Tibial nerve (tissue), 4 donors: Measurements from ENCODE around the gene PTH1R. TPM values are rescaled to one million over a fixed set of nuclear protein-coding genes. Genes with fewer than 3 reads are reported as not detected.

ENCODE experiments used
- DNase-seq, 2 donors: peaks; one replicate each; pipeline ENCODE4 v3.0.0-alpha.2; 2019; ENCODE audit warnings: low spot score in 2 of 2
- H3K27ac ChIP-seq, 4 donors: fragments of 200-600 bp; sonication (generic) in 3 of 4; one replicate each; pipeline ENCODE4 v1.5.1; 2017 to 2019; ENCODE audit warnings: mild to moderate bottlenecking in 1 of 4
- H3K27me3 ChIP-seq, 2 donors: fragments of 200-600 bp; sonication (generic) in 1 of 2; one replicate each; pipeline versions ENCODE4 v1.5.1 to v1.6.0; 2017 to 2019
- H3K36me3 ChIP-seq, 3 donors: fragments of 200-600 bp; sonication (generic); one replicate each; pipeline ENCODE4 v1.5.1; 2018 to 2019
- H3K4me1 ChIP-seq, 4 donors: fragments of 200-600 bp; sonication (generic) in 3 of 4; one replicate each; pipeline ENCODE4 v1.5.1; 2017 to 2019
- H3K4me3 ChIP-seq, 4 donors: fragments of 200-600 bp; sonication (generic) in 3 of 4; one replicate each; pipeline ENCODE4 v1.5.1; 2017 to 2019; ENCODE audit warnings: mild to moderate bottlenecking in 1 of 4, moderate library complexity in 1 of 4
- H3K9me3 ChIP-seq, 4 donors: fragments of 200-600 bp; sonication (generic) in 3 of 4; one replicate each; pipeline ENCODE4 v1.5.1; 2017 to 2019
- CTCF ChIP-seq, 5 experiments: fragments of 200-600 bp in 3 of 5; fragments of 450-650 bp in 2 of 5; sonication (generic) in 3 of 5; IDR thresholded peaks; one replicate each; pipeline ENCODE4 v1.5.1; 2016 to 2019; ENCODE audit warnings: antibody characterized with exemption in 5 of 5, mild to moderate bottlenecking in 3 of 5, moderate library complexity in 2 of 5
- EP300 ChIP-seq, 2 donors: sonication (generic); formaldehyde crosslinking; IDR thresholded peaks; one replicate each; pipeline ENCODE4 v1.6.1; 2017; ENCODE audit warnings: antibody characterized with exemption in 2 of 2, mild to moderate bottlenecking in 1 of 2
- POLR2A ChIP-seq, 2 donors: fragments of 450-650 bp; IDR thresholded peaks; one replicate each; pipeline ENCODE4 v1.6.1; 2017; ENCODE audit warnings: antibody characterized with exemption in 2 of 2, mild to moderate bottlenecking in 2 of 2, moderate library complexity in 2 of 2
- WGBS, 2 donors: methylation state at CpG; one replicate each; pipeline ENCODE4 v1.1.5; 2018; 5-methylcytosine and 5-hydroxymethylcytosine counted together
- total RNA-seq, 4 donors: library from RNA; depleted of rRNA; stranded (reverse); fragments of >200 nt; gene quantifications; one replicate each; pipeline ENCODE4 v1.1.0, GENCODE V29; 2016

PTH1R gene
- total RNA-seq = 10 to 100 TPM in 3 of 4 donors, 1 to 10 TPM in 1; 8.1 to 14.3 (median 13.6) TPM

- no peak for TF ChIP-seq EP300 (IDR thresholded peaks at IDR 0.05)
- no peak for TF ChIP-seq CTCF (IDR thresholded peaks at IDR 0.05)
- no peak for TF ChIP-seq POLR2A (IDR thresholded peaks at IDR 0.05)
- no peak for DNase-seq
- 88 to 94% methylated on average over 7 of the region's 7 CpGs for WGBS, 2 donors
- Histone ChIP-seq H3K4me3 (no peak within 1 kb of the TSS), H3K4me1 (peaks cover 0 to 51% (median 17%) of the 10 kb centered on the region in 4 donors), H3K27ac (peak within 1 kb of the TSS in 1 of 4 donors; percentile 24), H3K27me3 (peaks cover 0 to 18% of the 10 kb centered on the region in 2 donors), H3K36me3 (no peaks in the 10 kb centered on the region), H3K9me3 (no peaks in the 10 kb centered on the region)
These were observed at the start of gene PTH1R for GRCh38 chr3:46877406-46878125. TSS of gene PTH1R (plus strand) at chr3:46877721. CDS start at chr3:46883560, 5,839 bp downstream.

GRCh38 chr3:46829699-46830208, 47.8 kb upstream of the PTH1R start:
- 57 to 67% methylated on average over 4 of the region's 4 CpGs for WGBS, 2 donors
- Histone ChIP-seq H3K36me3 (no peaks in the 10 kb centered on the region), H3K27me3 (no peaks in the 10 kb centered on the region), H3K27ac (no peak overlapping the region), H3K4me3 (no peak overlapping the region), H3K4me1 (no peaks in the 10 kb centered on the region), H3K9me3 (no peaks in the 10 kb centered on the region)
- no peak for DNase-seq
- TF ChIP-seq EP300 (IDR thresholded peaks at IDR 0.05) (no peak), CTCF (IDR thresholded peaks at IDR 0.05) (no peak), POLR2A (IDR thresholded peaks at IDR 0.05) (no peak)

GRCh38 chr3:46830801-46831200, 46.7 kb upstream of the PTH1R start:
- 81 to 94% methylated on average over 2 of the region's 2 CpGs for WGBS, 2 donors
- no peak overlapping the region for H3K27ac ChIP-seq
- no peaks in the 10 kb centered on the region for H3K9me3 ChIP-seq
- no peaks in the 10 kb centered on the region for H3K36me3 ChIP-seq
- no peak overlapping the region for H3K4me3 ChIP-seq
- TF ChIP-seq CTCF (IDR thresholded peaks at IDR 0.05) = no peak
- no peak for TF ChIP-seq EP300 (IDR thresholded peaks at IDR 0.05)
- TF ChIP-seq POLR2A (IDR thresholded peaks at IDR 0.05) = no peak
- H3K27me3 ChIP-seq = no peaks in the 10 kb centered on the region
- no peak for DNase-seq
- H3K4me1 ChIP-seq = no peaks in the 10 kb centered on the region

GRCh38 chr3:46831316-46831715, 46.2 kb upstream of the PTH1R start:
- Histone ChIP-seq H3K36me3 (peaks cover 0 to 4% (median 0%) of the 10 kb centered on the region in 3 donors), H3K4me1 (no peaks in the 10 kb centered on the region), H3K27me3 (no peaks in the 10 kb centered on the region), H3K9me3 (no peaks in the 10 kb centered on the region), H3K27ac (no peak overlapping the region), H3K4me3 (no peak overlapping the region)
- DNase-seq = no peak
- 88 to 96% methylated on average over 3 of the region's 3 CpGs for WGBS, 2 donors
- TF ChIP-seq POLR2A (IDR thresholded peaks at IDR 0.05) (no peak), EP300 (IDR thresholded peaks at IDR 0.05) (no peak), CTCF (IDR thresholded peaks at IDR 0.05) (no peak)

- H3K9me3 ChIP-seq = peaks cover 0 to under 1% (median 0%) of the 10 kb centered on the region in 4 donors
- H3K4me1 ChIP-seq = no peaks in the 10 kb centered on the region
- WGBS, 2 donors = 3 to 54% methylated on average over 1 of the region's 1 CpG
- no peak overlapping the region for H3K4me3 ChIP-seq
- DNase-seq = no peak
- TF ChIP-seq EP300 (IDR thresholded peaks at IDR 0.05) (no peak), POLR2A (IDR thresholded peaks at IDR 0.05) (no peak), CTCF (IDR thresholded peaks at IDR 0.05) (no peak)
- H3K27ac ChIP-seq = no peak overlapping the region
- H3K27me3 ChIP-seq = no peaks in the 10 kb centered on the region
- H3K36me3 ChIP-seq = peaks cover 0 to 4% (median 0%) of the 10 kb centered on the region in 3 donors
These were observed 45.7 kb upstream of the PTH1R start for GRCh38 chr3:46831841-46832240.
